ENCODE data around the gene AQP5.

AQP5 gene

GRCh38 chr12:49948866-49949845 lies 12.5 kb upstream of the AQP5 start:
- H3K4me3 ChIP-seq (replicated peaks; ENCODE audit: low read depth, low read length), result no peak overlapping the region
- no peak for DNase-seq (ENCODE audit: extremely low read depth, low read depth)
- TF ChIP-seq CTCF (IDR thresholded peaks at IDR 0.05; ENCODE audit: low read depth, low read length, missing control alignments), result no peak

- no peak for TF ChIP-seq CTCF (IDR thresholded peaks at IDR 0.05; ENCODE audit: low read depth, low read length, missing control alignments)
- no peak overlapping the region for H3K4me3 ChIP-seq (replicated peaks; ENCODE audit: low read depth, low read length)
- DNase-seq (ENCODE audit: extremely low read depth, low read depth), result no peak
These were observed 11.8 kb upstream of the AQP5 start for GRCh38 chr12:49949866-49950265.

GRCh38 chr12:49950273-49951251 lies 11.1 kb upstream of the AQP5 start, which contains the start of gene AQP2:
AQP2 (plus strand) TSS chr12:49950737; CDS start chr12:49950831, 94 bp downstream.
- no peak within 1 kb of the TSS for H3K4me3 ChIP-seq (replicated peaks; ENCODE audit: low read depth, low read length)
- no peak for TF ChIP-seq CTCF (IDR thresholded peaks at IDR 0.05; ENCODE audit: low read depth, low read length, missing control alignments)
- DNase-seq (ENCODE audit: extremely low read depth, low read depth), result no peak

- no peak overlapping the region for H3K4me3 ChIP-seq (replicated peaks; ENCODE audit: low read depth, low read length)
- no peak for DNase-seq (ENCODE audit: extremely low read depth, low read depth)
- TF ChIP-seq CTCF (IDR thresholded peaks at IDR 0.05; ENCODE audit: low read depth, low read length, missing control alignments), result no peak
These were observed 10.0 kb upstream of the AQP5 start for GRCh38 chr12:49951411-49952240.

GRCh38 chr12:49952391-49953055 lies 9.1 kb upstream of the AQP5 start:
- TF ChIP-seq CTCF (IDR thresholded peaks at IDR 0.05; ENCODE audit: low read depth, low read length, missing control alignments), result no peak
- H3K4me3 ChIP-seq (replicated peaks; ENCODE audit: low read depth, low read length), result no peak overlapping the region
- no peak for DNase-seq (ENCODE audit: extremely low read depth, low read depth)
